ENCODE measurements around the gene GRB2.
A peak's percentile ranks its signal among the peaks of the same experiment; 100 is the strongest.
"Not testable (repeated sequence)": the region's sequence is repeated elsewhere in the genome, so short reads cannot be mapped to it uniquely, and the experiment has no call there.

GRB2 gene

GRCh38 chr17:75289832-75290337, 115.6 kb downstream of the GRB2 start:
- TF ChIP-seq, protein P1, sequence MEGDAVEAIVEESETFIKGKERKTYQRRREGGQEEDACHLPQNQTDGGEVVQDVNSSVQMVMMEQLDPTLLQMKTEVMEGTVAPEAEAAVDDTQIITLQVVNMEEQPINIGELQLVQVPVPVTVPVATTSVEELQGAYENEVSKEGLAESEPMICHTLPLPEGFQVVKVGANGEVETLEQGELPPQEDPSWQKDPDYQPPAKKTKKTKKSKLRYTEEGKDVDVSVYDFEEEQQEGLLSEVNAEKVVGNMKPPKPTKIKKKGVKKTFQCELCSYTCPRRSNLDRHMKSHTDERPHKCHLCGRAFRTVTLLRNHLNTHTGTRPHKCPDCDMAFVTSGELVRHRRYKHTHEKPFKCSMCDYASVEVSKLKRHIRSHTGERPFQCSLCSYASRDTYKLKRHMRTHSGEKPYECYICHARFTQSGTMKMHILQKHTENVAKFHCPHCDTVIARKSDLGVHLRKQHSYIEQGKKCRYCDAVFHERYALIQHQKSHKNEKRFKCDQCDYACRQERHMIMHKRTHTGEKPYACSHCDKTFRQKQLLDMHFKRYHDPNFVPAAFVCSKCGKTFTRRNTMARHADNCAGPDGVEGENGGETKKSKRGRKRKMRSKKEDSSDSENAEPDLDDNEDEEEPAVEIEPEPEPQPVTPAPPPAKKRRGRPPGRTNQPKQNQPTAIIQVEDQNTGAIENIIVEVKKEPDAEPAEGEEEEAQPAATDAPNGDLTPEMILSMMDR (IDR thresholded peaks at IDR 0.05; ENCODE audit: extremely low read depth, insufficient read depth, missing control alignments) = peak; percentile 61
- in situ Hi-C loops (cut with MboI; ENCODE audit: low pct_unique_long_range_greater_than_20kb, low sequenced_read_pairs, unreplicated experiment) = no loop called here
- DNase-seq (ENCODE audit: low spot score) = no peak

DNA sequence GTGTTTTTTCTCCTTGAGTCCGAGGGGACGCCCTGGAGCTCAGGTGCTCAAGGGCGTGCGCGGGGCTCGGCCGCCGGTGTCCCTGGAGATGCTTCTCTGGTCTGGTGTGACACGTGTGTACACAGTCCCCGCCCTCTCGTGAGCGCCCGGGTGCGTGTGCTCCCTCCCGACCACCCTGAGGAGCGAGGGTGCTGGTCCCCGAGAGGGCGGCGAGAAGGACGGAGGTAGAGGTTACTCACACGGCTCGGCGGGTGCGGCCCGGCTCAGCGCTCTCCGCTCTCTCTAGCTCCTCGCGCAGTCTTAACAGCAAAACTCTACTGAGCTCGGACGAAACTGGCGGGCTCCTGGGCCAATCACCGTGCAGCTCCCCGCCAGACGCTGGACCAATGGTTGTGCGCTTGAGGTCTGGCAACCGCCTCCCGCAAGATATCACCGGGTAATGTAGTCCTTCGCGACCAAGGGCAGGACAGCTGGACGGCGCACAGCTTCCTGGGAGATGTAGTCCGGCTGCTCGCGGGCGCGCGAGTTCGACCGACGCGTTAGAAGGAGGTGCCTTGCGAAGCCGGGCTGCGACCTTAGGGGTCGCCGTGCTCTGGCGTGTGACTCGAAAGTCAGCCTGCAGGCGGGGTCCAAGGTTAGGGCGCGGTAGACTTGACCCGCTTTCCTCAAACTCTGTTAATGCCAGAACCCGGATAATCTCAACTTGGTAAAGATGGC, 116.2 kb downstream of the GRB2 start, which contains the start of gene SLC25A19:
Gene SLC25A19 (minus strand): TSS at position 319 of the 717 bp plus-strand sequence. CDS start 2,669 bp downstream, outside the sequence.
- TF ChIP-seq, protein P1 (IDR thresholded peaks at IDR 0.05; ENCODE audit: extremely low read depth, insufficient read depth, missing control alignments) = peak; percentile 57
- in situ Hi-C loops (cut with MboI; ENCODE audit: low pct_unique_long_range_greater_than_20kb, low sequenced_read_pairs, unreplicated experiment) = no loop called here
- peak; percentile 94 for DNase-seq (ENCODE audit: low spot score)

GRCh38 chr17:75288770-75289114, 116.7 kb downstream of the GRB2 start:
- TF ChIP-seq, protein P1 (IDR thresholded peaks at IDR 0.05; ENCODE audit: extremely low read depth, insufficient read depth, missing control alignments) = no peak
- peak; percentile 48 for DNase-seq (ENCODE audit: low spot score)
- in situ Hi-C loops (cut with MboI; ENCODE audit: low pct_unique_long_range_greater_than_20kb, low sequenced_read_pairs, unreplicated experiment) = no loop called here

DNA sequence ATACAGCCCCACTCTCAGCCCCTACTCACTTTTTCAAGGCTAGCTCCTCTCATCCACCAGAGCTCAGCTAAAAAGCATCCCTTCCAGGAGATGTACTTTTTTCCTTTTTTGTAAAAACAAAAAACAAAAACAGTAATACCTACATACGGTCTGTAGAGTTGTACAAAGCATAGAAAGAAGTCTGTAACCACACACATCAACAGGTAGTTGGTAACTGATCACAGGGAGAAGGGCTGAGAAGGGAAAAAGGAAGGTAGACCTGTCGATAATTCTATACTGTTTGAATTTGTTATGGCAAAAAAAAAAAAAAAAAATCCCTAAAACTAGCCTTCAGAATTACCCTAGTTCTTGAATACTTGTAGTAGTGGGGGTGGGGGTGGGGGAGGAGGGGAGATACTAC, 117.1 kb downstream of the GRB2 start:
- in situ Hi-C loops (cut with MboI; ENCODE audit: low pct_unique_long_range_greater_than_20kb, low sequenced_read_pairs, unreplicated experiment) = no loop called here
- no peak for DNase-seq (ENCODE audit: low spot score)
- TF ChIP-seq, protein P1 (IDR thresholded peaks at IDR 0.05; ENCODE audit: extremely low read depth, insufficient read depth, missing control alignments) = no peak

DNA sequence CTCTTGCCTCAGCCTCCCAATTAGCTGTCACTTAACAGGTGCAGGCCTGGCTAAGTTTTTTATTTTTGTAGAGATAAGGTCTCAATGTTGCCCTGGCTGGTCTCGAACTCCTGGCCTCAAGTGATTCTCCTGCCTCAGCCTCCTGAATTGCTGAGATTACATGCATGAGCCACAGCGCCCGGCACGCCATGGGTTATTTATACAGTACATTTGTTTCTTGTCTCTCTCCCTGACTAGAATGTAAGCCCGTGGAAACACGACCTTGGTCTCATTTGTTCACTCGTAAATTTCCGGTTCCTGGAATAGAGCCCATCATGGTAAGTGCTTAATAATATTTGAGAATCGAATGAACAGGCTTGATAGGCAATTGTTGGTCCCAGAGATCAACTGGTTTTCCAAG, 118.3 kb downstream of the GRB2 start:
- TF ChIP-seq, protein P1 (IDR thresholded peaks at IDR 0.05; ENCODE audit: extremely low read depth, insufficient read depth, missing control alignments) = no peak
- in situ Hi-C loops (cut with MboI; ENCODE audit: low pct_unique_long_range_greater_than_20kb, low sequenced_read_pairs, unreplicated experiment) = no loop called here

DNA sequence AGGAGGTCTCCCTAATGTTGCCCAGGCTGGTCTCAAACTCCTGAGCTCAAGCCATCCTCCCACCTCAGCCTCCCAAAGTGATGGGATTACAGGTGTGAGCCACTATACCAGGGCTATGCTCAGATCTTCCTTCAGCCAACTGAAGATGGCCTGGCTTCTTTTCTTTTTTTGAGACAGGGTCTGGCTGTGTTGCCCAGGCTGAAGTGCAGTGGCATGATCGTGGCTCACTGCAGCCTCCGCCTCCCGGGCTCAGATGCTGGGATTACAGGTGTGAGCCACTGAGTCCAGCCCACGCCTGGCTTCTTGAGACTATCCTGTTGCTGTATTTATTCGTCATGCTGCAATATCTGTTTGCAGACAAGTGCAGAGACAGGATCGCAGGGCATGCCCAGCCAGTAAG, 120.4 kb downstream of the GRB2 start:
- TF ChIP-seq, protein P1 (IDR thresholded peaks at IDR 0.05; ENCODE audit: extremely low read depth, insufficient read depth, missing control alignments) = no peak
- in situ Hi-C loops (cut with MboI; ENCODE audit: low pct_unique_long_range_greater_than_20kb, low sequenced_read_pairs, unreplicated experiment) = no loop called here

More for the DNA sequence above, 118.3 kb downstream of the GRB2 start:
- DNase-seq (ENCODE audit: low spot score) = no peak

GRCh38 chr17:75280189-75280588, 125.3 kb downstream of the GRB2 start:
- in situ Hi-C loops (cut with MboI; ENCODE audit: low pct_unique_long_range_greater_than_20kb, low sequenced_read_pairs, unreplicated experiment); DNase-seq (ENCODE audit: low spot score): not testable (repeated sequence)

More for the DNA sequence above, 120.4 kb downstream of the GRB2 start:
- no peak for DNase-seq (ENCODE audit: low spot score)
